HG03175 (cell line): ENCODE measurements around the gene LINC01488.

Source experiments
- ATAC-seq: cut with Tn5 transposase; IDR thresholded peaks from one replicate; pipeline ENCODE4 v1.9.1; 2021; ENCODE audit warnings: mild to moderate bottlenecking, moderate library complexity; ENCODE audit not compliant: unreplicated experiment

LINC01488 gene

DNA sequence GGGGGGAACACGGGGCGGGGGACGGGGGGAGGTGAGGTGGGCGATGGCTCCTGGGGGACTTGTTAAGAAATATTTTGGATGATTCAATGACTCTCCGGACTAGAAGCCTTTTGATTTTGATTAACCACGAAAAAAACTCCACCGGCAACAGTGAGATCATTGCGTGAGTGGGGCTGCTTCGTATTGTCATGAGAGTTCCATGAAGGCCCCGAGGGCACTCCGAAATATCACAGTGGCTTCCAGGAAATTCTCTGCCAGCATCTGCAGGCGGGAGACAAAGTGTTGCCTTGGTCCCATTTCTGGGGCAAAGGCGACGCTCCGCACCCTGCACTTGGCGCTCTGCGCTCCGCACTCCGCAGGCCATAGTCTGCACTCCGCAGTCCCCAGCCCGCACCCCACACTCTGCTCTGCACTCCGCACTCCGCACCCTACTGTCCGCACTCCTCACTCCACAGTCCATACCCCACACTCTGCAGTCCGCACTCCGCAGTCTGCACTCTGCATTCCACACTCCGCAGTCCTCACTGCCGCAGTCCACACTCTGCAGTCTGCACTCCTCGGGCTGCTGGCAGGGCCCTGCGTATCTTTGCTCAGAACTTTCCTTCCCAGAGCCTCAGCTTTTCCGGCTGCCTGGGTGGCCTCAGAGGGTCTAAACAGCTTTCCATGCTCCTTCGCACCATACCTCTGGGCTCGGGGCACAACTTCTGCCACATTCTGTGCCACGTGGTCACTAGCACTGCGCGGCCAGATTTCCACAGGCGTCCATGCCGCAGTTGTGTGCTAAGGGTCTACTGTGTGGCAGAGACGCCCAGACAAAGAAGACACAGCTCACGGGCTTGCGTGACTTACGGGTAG is 61.1 kb downstream of the LINC01488 start:
- ATAC-seq, result no peak
